Immature natural killer cell (primary cell): ENCODE data around the gene MRM3. TPM values are rescaled to one million over a fixed set of nuclear protein-coding genes. Genes with fewer than 3 reads are reported as not detected.
"Not testable (repeated sequence)": the region's sequence is repeated elsewhere in the genome, so short reads cannot be mapped to it uniquely, and the experiment has no call there.

Experiments
- DNase-seq, 3 donors: peaks; one replicate each; pipeline ENCODE4 v3.0.0; 2022; ENCODE audit warnings: mixed read lengths in 1 of 3
- H3K27ac Mint-ChIP-seq, 6 donors: one replicate each; pipeline ENCODE4 v1.8.0; 2020; ENCODE audit warnings: mixed read lengths in 6 of 6, mild to moderate bottlenecking in 5 of 6, inconsistent platforms in 4 of 6, moderate library complexity in 3 of 6
- H3K27me3 Mint-ChIP-seq, 3 donors: one replicate each; pipeline ENCODE4 v1.8.0; 2020 to 2021; ENCODE audit warnings: low read depth in 3 of 3, mild to moderate bottlenecking in 3 of 3, mixed read lengths in 3 of 3, moderate library complexity in 3 of 3, inconsistent platforms in 1 of 3
- H3K36me3 Mint-ChIP-seq, 3 donors: one replicate each; pipeline ENCODE4 v1.8.0; 2020; ENCODE audit warnings: mixed read lengths in 3 of 3, inconsistent platforms in 2 of 3, mild to moderate bottlenecking in 2 of 3
- H3K4me1 Mint-ChIP-seq, 2 donors: one replicate each; pipeline ENCODE4 v1.8.0; 2020; ENCODE audit warnings: inconsistent platforms in 2 of 2, mild to moderate bottlenecking in 2 of 2, mixed read lengths in 2 of 2, moderate library complexity in 1 of 2
- H3K4me3 Mint-ChIP-seq, 5 donors: one replicate each; pipeline ENCODE4 v1.8.0; 2020; ENCODE audit warnings: mild to moderate bottlenecking in 5 of 5, mixed read lengths in 5 of 5, inconsistent platforms in 3 of 5, moderate library complexity in 3 of 5
- H3K9me3 Mint-ChIP-seq, 6 donors: one replicate each; pipeline ENCODE4 v1.8.0; 2020; ENCODE audit warnings: mild to moderate bottlenecking in 6 of 6, mixed read lengths in 6 of 6, inconsistent platforms in 4 of 6, moderate library complexity in 3 of 6
- polyA plus RNA-seq, 3 donors: library from polyadenylated mRNA; unstranded; fragments of 300-500 nt; fragmentation: Illumina TruSeq; gene quantifications; one replicate each; pipeline ENCODE4 v1.2.3, GENCODE V29; 2021

The MRM3 gene
- polyA plus RNA-seq, 3 donors from 2014 or later, result 26.1 to 40.6 (median 27.5) TPM

- peaks cover 2 to 12% of the 10 kb centered on the region in 2 donors for H3K4me1 Mint-ChIP-seq
- H3K4me3 Mint-ChIP-seq, result no peak overlapping the region
- peaks cover 0 to 2% (median 0%) of the 10 kb centered on the region in 6 donors for H3K9me3 Mint-ChIP-seq
- H3K27me3 Mint-ChIP-seq, result peaks cover 0 to 2% (median 0%) of the 10 kb centered on the region in 3 donors
- no peak for DNase-seq
- peaks cover 19 to 52% (median 37%) of the 10 kb centered on the region in 3 donors for H3K36me3 Mint-ChIP-seq
- H3K27ac Mint-ChIP-seq, result no peak overlapping the region
Observed at GRCh38 chr17:773016-773415, 9.1 kb upstream of the MRM3 start.

- H3K36me3 Mint-ChIP-seq, result peaks cover 22 to 54% (median 39%) of the 10 kb centered on the region in 3 donors
- no peak overlapping the region for H3K27ac Mint-ChIP-seq
- no peak overlapping the region for H3K4me3 Mint-ChIP-seq
- peaks cover 2 to 12% of the 10 kb centered on the region in 2 donors for H3K4me1 Mint-ChIP-seq
- peaks cover 0 to 2% (median 0%) of the 10 kb centered on the region in 3 donors for H3K27me3 Mint-ChIP-seq
- H3K9me3 Mint-ChIP-seq, result peaks cover 0 to 2% (median 0%) of the 10 kb centered on the region in 6 donors
- no peak for DNase-seq
Observed at GRCh38 chr17:773467-774312, 8.5 kb upstream of the MRM3 start.

- DNase-seq, result no peak
- H3K4me1 Mint-ChIP-seq, result peaks cover 2 to 12% of the 10 kb centered on the region in 2 donors
- H3K36me3 Mint-ChIP-seq, result peaks cover 18 to 49% (median 39%) of the 10 kb centered on the region in 3 donors
- H3K27me3 Mint-ChIP-seq, result peaks cover 0 to 2% (median 0%) of the 10 kb centered on the region in 3 donors
- no peak overlapping the region for H3K27ac Mint-ChIP-seq
- no peak overlapping the region for H3K4me3 Mint-ChIP-seq
- H3K9me3 Mint-ChIP-seq, result no peaks in the 10 kb centered on the region
Observed at GRCh38 chr17:774313-774584, 7.9 kb upstream of the MRM3 start.

GRCh38 chr17:778096-778495 is 4.1 kb upstream of the MRM3 start:
- Mint-ChIP-seq H3K4me3 (no peak overlapping the region), H3K4me1 (peaks cover 21 to 37% of the 10 kb centered on the region in 2 donors), H3K27ac (no peak overlapping the region), H3K36me3 (peaks cover 8 to 29% (median 26%) of the 10 kb centered on the region in 3 donors), H3K9me3 (no peaks in the 10 kb centered on the region), H3K27me3 (peaks cover 7 to 16% (median 9%) of the 10 kb centered on the region in 3 donors)
- no peak for DNase-seq

GRCh38 chr17:784143-784542 is 2.0 kb downstream of the MRM3 start:
- Mint-ChIP-seq H3K27me3 (peaks cover 7 to 14% (median 9%) of the 10 kb centered on the region in 3 donors), H3K9me3 (no peaks in the 10 kb centered on the region), H3K36me3 (peaks cover 4 to 7% (median 5%) of the 10 kb centered on the region in 3 donors), H3K4me3 (peak overlapping the region; percentile 45 to 97 (median 96)), H3K27ac (peak overlapping the region in 1 of 6 donors; percentile 30), H3K4me1 (peaks cover 31 to 50% of the 10 kb centered on the region in 2 donors)
- DNase-seq, result no peak

DNA sequence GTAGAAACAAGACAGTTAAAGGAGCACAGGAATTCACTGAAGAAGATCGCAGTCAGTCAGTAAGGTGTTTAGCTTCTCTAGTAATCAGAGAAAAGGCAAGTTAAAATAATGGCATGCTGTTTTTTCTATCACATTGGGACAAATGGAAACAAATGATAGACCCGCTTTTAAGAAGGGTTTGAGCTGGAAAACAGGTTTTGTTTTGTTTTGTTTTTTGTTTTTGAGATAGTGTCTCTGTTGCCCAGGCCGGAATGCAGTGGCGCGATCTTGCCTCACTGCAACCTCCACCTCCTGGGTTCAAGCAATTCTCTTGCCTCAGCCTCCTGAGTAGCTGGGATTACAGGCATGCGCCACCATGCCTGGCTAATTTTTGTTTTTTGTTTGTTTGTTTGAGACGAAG is 3.7 kb downstream of the MRM3 start:
- not testable (repeated sequence) for DNase-seq, H3K27ac Mint-ChIP-seq, H3K9me3 Mint-ChIP-seq, H3K4me3 Mint-ChIP-seq
- Mint-ChIP-seq H3K27me3 (peaks cover 7 to 14% (median 9%) of the 10 kb centered on the region in 3 donors), H3K4me1 (peaks cover 28 to 43% of the 10 kb centered on the region in 2 donors), H3K36me3 (peaks cover 5 to 11% (median 6%) of the 10 kb centered on the region in 3 donors)

DNA sequence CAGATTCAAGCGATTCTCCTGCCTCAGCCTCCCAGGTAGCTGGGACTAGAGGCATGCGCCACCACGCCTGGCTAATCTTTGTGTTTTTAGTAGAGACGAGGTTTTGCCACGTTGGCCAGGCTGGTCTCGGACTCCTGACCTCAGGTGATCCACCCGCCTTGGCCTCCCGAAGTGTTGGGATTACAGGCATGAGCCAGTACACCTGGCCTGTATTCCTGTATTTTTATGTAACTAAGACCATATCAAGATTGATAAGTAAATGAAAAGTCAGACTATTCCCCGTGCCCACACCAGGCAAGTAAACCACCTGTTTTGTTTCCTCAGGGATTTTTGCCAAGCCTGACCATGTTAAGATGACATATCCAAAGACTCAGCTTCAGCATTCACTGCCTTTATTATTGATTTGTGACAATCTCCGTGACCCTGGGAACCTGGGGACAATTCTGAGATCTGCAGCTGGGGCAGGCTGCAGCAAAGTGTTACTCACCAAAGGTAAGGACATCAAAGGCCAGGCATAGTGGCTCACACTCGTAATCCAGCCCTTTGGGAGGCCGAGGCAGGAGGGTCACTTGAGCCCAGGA is 5.6 kb downstream of the MRM3 start:
- Mint-ChIP-seq H3K27ac (no peak overlapping the region), H3K4me1 (peaks cover 17 to 25% of the 10 kb centered on the region in 2 donors), H3K4me3 (no peak overlapping the region), H3K9me3 (no peaks in the 10 kb centered on the region), H3K27me3 (peaks cover 0 to 4% (median 0%) of the 10 kb centered on the region in 3 donors), H3K36me3 (peaks cover 9 to 21% (median 18%) of the 10 kb centered on the region in 3 donors)
- DNase-seq, result no peak

- Mint-ChIP-seq H3K36me3 (peaks cover 9 to 21% (median 20%) of the 10 kb centered on the region in 3 donors), H3K27me3 (no peaks in the 10 kb centered on the region), H3K27ac (no peak overlapping the region), H3K9me3 (no peaks in the 10 kb centered on the region), H3K4me3 (no peak overlapping the region), H3K4me1 (peaks cover 10 to 19% of the 10 kb centered on the region in 2 donors)
- no peak for DNase-seq
Observed at GRCh38 chr17:788551-788950, 6.4 kb downstream of the MRM3 start.

DNA sequence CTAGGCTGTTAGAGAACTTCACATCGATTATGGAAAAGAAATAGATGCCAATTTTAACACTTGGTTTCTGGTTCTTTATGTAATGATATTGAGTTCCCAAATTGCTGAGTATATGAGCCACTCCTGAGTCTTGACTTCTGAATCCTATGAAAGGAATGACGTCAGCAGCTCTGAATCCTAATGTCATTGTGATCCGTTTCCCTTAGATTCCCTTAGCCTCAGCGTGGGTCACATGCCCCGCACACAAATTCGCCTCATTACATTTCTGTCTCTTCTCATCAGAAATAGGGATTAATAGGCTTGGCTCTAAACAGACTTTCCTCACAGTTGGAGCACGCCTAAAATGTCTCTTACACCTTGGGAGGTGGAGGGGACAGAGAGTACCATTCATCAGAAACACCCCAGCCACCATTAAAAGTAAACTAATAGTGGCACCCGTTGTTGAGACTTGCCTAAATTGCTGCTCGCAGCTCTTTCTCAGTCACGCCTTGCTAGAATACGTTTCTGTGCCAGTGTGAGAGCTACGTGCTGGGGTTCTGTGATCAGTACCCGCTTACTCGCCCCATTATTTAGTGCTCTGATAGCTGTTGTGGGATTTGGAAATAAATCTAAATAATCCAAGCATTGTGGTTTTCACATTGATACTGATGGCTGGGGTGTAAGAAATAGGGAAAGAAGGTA is 7.1 kb downstream of the MRM3 start:
- no peaks in the 10 kb centered on the region for H3K9me3 Mint-ChIP-seq
- H3K4me1 Mint-ChIP-seq, result peaks cover 4 to 12% of the 10 kb centered on the region in 2 donors
- no peak for DNase-seq
- no peak overlapping the region for H3K27ac Mint-ChIP-seq
- H3K4me3 Mint-ChIP-seq, result no peak overlapping the region
- no peaks in the 10 kb centered on the region for H3K27me3 Mint-ChIP-seq
- H3K36me3 Mint-ChIP-seq, result peaks cover 9 to 21% (median 20%) of the 10 kb centered on the region in 3 donors

GRCh38 chr17:789931-790873 is 8.0 kb downstream of the MRM3 start:
- Mint-ChIP-seq H3K4me1 (peaks cover 9 to 12% of the 10 kb centered on the region in 2 donors), H3K36me3 (peaks cover 9 to 21% (median 20%) of the 10 kb centered on the region in 3 donors)
- H3K27ac Mint-ChIP-seq, DNase-seq, H3K27me3 Mint-ChIP-seq, H3K9me3 Mint-ChIP-seq, H3K4me3 Mint-ChIP-seq: not testable (repeated sequence)

DNA sequence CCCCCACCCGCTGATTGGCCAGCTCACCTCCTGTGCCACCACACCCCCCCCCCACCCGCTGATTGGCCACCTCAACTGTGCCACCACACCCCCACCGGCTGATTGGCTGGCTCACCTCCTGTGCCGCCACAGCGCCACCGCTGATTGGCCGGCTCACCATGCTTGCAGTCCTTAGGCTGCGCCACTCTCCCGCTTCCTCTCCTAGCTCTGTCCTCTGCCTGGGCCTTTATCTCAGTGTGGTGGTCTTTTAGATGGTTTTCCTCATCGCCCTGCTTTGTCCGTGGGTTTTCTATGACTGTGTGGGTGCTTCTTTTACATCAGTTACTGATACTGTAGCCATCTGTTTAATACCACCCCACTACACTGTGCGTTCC is 8.7 kb downstream of the MRM3 start:
- H3K27ac Mint-ChIP-seq, H3K27me3 Mint-ChIP-seq, H3K9me3 Mint-ChIP-seq, DNase-seq: not testable (repeated sequence)
- peaks cover 7 to 10% of the 10 kb centered on the region in 2 donors for H3K4me1 Mint-ChIP-seq
- peaks cover 9 to 21% (median 20%) of the 10 kb centered on the region in 3 donors for H3K36me3 Mint-ChIP-seq
- H3K4me3 Mint-ChIP-seq, result peak overlapping the region in 1 of 5 donors; percentile 44

- no peaks in the 10 kb centered on the region for H3K9me3 Mint-ChIP-seq
Observed at GRCh38 chr17:791829-792228, 9.7 kb downstream of the MRM3 start.

DNA sequence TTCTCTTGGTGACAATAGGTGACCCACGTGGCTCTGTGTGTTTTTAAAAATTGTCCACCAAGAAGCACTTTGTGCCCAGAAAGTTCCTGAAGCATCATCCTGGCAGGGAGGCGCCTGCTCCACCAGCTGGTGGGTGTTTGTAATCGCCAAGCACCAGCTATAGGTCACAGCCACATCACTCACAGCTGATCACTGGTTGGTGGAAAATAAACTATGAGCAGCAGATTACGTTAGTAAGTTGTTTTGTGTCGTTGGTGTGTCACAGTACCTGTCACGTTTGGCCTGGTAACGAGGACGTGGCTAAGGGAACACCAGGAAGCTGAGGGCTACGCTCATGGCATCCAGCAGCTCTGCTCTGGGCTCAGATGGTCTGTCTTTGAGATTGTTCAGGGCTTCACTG is 10.1 kb downstream of the MRM3 start:
- Mint-ChIP-seq H3K4me3 (no peak overlapping the region), H3K27ac (no peak overlapping the region), H3K27me3 (peaks cover 0 to 1% (median 0%) of the 10 kb centered on the region in 3 donors), H3K4me1 (peaks cover 7 to 10% of the 10 kb centered on the region in 2 donors), H3K36me3 (peaks cover 7 to 21% (median 17%) of the 10 kb centered on the region in 3 donors), H3K9me3 (no peaks in the 10 kb centered on the region)
- no peak for DNase-seq

More at GRCh38 chr17:791829-792228, 9.7 kb downstream of the MRM3 start:
- Mint-ChIP-seq H3K36me3 (peaks cover 9 to 21% (median 20%) of the 10 kb centered on the region in 3 donors), H3K27me3 (peaks cover 0 to 1% (median 0%) of the 10 kb centered on the region in 3 donors), H3K4me3 (no peak overlapping the region), H3K27ac (no peak overlapping the region), H3K4me1 (peaks cover 7 to 10% of the 10 kb centered on the region in 2 donors)
- DNase-seq, result no peak
